ENCODE results near the gene VSTM2B.

- no peak for TF ChIP-seq CTCF (IDR thresholded peaks at IDR 0.05)
- no peak for TF ChIP-seq POLR2A (IDR thresholded peaks at IDR 0.05)
Observed at GRCh38 chr19:29483944-29484581, 41.7 kb upstream of the VSTM2B start.
